NCI-H1105 (cell line): ENCODE measurements around the gene LETM1.

Experiments used
- DNase-seq: peaks from one replicate; lab custom pipeline; 2025; lab: John Stamatoyannopoulos, UW

The LETM1 gene

DNA sequence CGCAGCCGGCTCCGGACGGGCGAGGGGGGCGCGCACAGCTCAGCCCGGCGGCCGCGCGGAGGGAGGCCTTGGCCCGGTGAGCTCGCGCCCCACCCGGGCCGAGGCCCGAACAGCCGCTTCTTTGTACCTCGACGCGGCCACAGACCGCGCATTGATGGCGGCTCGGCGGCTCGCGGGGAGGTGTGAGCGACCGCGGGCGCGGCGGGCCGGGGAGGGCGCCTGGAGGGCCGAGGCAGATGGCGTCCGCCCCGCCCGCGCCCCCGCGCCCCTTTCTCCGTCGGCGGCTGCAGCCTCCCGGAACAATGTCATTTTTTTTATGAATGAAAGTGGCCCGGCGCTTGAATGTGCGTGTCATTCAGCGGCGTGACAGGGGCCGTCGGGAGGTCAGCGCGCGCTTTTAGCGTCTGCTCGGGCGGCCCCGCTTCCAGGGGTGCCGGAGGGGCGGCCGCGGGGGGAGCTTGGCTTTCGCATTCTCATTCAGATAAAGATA, 61.1 kb downstream of the LETM1 start:
- DNase-seq, result no peak

DNA sequence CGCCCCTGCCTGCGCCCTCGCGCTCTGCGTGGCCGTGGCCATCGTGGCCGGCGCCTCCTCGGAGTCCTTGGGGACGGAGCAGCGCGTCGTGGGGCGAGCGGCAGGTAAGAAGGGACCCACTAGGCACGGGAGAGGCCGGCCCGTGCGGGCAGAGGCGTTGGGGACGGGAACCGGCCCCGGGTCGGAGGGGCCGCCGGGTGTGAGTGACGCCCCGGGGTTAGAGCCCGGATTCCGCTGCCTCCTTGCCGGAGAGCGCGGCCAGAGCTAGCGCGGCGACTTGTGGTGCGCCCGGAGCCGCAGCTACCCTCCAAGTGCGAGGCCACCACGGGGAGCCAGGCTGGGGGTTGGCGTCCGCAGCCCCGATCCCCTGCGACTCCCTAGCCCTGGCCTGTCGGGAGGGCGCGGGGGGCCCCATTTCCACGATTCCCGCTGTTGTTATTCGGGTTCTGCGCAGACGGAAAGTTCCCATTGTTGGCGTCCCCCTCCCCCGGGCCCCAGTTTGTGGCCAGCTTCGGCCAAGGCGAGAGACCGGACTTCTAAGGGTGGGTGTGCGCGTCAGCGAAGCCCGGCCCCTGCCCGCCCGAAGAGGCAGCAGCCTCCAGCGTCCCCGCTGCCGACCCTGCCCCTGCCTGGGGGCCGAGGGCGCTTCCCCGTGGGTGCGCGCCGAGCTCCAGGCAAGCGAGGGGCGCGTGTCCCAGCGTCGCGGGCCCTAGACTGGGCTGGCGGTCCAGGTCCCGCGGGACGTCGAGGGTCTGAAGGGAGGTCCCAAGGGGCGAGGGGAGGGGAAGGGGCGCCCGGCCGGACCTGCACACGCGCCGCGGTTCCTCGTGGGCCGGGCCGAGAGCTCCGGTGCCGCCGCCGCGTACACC, 61.8 kb downstream of the LETM1 start:
- no peak for DNase-seq

DNA sequence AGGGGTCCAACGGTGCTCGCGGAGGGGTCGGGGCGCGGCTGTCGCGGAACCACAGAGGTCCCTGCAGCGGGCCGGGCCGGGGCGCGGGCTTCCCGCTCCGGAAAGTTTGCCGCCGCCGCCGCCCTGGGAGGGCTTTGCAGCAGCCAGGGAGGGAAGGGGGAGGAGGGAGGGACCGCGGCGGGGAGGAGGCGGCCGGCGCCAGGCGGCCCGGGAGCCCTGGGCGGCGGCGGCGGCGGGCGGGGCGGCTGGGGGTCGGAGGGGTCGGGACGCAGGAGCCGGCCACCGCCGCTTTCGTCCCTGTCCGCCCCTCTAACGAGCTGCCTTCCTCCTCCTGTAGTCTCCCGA, 62.5 kb downstream of the LETM1 start:
- no peak for DNase-seq

DNA sequence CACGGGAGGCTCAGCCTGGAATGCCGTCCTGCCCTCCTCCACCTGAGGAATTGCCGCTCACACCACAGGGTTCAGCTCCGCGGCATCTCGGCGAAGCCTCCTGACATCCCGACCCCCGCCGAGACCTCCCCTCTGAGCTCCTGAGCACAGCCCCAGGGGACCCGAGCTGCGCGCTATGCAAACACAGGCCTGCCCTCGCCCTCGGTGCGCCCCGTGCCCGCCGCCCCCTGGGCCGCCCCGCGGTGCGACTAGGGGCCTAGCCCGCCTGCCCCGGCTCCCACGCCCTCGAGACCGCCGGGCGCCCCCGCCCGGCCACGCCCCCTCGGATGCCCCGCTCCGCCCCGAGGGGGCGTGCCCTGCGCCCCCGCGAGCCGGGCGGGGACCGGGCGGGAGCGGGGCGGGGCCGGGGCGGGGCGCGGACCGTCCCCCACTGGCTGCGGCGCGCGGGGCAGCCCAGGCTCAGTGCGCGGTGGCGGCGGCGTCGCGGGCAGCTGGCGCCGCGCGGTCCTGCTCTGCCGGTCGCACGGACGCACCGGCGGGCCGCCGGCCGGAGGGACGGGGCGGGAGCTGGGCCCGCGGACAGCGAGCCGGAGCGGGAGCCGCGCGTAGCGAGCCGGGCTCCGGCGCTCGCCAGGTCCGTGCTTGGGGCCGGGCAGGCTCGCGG, 63.0 kb downstream of the LETM1 start, which contains the start of gene FGFR3:
TSS of gene FGFR3 (plus strand) at position 462 of the 664 bp plus-strand sequence. CDS start 642 bp downstream, outside the sequence.
- DNase-seq, result no peak

DNA sequence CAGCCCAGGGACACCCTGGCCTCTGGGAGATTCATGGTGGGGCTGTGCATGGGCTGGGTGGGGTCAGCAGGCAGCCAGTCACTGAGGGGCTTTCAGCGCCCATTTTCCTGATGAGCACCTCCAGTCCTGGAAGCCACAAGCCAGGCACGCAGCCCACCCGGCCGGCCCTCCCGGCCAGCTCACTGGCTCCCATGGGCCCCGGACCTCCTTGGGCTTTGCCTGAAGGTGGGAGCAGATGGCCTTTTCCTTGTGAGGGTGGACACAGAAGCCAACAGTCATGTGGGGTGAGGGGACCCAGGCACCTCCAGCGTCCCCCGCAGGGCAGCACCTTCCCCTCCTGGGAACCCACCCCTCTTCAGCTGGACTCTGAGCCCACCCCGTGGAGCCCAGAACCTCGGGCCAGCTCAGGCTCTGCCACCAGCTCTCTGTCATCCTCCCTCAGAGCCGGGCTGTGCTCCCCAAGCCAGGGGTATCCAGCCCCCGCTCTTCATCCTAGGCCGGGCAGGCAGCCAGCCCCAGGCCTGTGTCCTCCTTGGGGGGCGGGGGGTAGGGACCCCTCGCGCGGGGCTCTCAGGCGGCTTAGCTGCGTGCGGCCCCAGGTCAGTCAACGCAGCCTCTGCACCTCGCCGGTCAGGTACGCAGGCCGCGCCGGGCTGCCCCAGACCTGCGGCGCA, 63.7 kb downstream of the LETM1 start:
- DNase-seq, result no peak

DNA sequence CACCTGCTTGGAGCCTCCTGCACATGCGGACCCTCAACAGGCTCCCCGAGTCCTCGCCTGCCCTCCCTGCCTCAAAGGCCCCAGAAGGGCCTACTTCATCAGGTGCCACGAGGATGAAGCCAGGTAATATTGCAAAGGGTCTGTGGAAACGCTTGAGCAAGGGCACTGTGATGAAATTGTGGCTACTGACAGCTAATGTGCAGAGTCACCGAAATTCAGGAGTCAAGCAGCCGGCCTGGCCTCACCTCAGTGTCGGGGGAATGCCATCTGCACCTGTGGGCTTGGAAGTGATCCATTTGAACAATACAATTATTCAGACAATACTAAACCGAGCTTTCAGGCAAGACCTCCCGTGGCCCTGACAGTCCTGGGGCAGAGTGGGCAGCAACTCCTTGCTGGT, 66.0 kb downstream of the LETM1 start:
- no peak for DNase-seq

DNA sequence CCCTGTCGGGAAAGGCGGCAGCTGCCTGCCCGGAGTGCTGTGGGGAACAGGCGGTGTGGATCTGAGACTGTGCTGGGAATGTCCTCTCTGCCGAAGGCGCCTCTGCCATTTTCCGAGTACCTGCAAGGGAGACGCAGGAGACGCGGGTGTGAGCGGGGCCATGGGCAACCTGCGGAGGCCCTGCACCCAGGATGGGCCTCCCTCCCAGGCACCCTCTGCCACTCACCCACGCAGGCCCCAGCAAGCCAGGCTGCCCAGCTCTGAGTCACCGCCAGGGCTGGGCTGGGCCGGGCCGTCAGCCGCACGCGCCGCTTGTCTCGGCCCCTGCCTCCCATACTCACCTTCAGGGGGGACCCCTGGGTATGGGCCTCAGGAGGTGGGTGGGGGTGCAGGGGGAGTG, 66.4 kb downstream of the LETM1 start:
- DNase-seq, result no peak

DNA sequence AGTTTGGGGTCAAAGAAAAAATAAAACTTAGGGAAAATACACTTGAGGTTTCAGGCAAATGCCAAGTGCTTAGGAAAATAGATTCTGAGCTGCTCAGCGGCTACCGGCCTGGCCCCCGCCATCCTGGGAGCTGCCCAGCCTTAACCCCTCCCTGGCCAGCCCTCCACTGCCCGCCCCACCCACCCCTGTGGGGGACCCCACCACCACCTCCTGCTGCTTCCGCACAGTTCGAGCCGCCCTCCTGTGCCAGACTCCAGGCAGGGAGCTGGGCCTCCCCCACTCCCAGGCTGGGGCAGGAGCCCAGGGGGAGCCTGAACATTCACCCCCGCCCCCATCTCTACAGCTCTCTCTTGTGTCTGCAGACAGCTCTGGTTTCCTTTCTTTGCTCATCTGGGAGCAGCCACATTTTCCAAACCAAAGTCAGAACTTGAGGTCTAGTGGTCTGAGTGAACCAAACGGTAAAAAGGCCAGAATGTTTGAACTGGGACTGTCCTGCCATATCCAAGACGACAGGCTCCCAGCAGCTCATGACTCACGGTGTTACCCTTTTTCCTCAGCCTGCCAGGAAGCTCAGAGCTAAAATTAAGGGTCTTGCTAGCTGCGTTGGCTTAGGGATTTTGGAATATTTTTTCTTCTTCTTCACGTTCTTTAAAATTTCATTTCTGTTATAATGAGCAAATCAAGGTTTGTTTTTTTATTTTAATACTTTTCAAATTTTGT, 67.5 kb downstream of the LETM1 start:
- no peak for DNase-seq

DNA sequence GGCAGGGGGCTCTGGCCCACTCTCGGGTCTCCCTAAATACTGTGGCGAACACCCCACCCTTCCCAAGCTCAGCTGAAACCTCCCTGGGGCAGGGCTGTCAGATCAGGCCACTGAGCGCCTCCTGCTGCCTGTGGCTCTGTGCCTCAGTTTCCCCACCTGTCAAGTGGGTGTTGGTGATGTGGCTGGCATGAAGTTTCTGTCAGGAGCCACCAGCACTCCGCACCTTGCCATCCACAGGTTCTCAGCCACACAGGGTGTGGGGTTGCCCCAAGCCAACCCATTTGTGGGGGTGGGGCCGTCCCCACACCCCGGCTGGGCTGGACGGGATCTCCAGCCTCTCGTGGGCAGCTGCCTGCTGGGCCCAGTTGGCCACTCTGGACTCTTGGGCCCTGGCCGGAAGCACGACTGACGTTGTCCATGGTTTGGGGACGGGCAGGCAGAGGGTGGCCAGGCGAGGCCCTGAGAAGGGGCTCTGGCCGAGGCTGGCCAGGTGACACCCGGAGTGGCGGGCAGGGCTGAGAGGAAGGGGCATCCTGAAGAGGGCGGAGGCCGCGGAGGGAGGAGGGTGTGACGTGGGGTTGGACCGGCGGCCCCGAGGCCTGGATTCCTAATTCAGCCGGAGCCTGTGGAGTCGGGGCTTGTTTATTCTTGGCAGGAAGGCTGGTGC, 68.4 kb downstream of the LETM1 start:
- no peak for DNase-seq

DNA sequence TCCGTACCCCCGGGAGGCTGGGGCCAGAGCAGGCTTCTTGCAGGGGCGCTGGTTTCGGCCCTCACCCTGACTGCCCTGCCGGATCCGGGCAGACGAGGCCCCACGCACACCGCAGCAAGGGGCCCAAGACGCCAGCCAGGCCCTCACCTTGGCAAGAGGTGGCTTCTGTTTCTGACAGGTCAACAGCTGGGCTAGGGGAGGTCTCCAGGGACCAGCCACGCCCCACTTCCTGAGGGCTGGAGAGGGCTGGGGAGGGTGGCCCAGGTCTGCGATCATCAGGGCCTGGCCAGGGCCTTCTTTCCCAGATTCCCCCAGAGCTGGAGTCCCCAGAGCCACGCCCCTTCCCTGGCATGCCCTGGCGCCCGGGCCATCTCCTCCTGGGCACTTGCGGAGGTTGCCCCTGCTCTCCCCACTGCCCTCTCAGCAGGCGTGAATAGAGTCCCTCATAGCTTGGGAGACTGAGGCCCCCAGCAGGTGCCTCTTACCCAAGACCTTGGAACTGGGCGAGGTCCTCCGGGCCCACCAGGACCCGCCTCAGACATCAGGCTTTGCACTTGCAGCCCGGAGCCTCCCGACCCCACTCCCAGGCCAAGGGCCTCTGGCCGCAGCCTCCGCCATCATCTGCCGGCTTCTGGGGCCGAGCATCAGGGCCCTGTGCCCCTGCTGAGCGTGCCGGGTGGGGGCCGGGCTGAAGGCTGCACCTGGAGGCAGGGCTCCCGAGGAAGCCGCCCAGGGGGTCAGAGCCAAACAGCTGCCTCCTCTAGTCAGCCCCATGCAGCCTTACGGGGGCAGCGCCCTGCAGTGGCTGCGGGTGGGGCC, 69.2 kb downstream of the LETM1 start:
- DNase-seq, result no peak

DNA sequence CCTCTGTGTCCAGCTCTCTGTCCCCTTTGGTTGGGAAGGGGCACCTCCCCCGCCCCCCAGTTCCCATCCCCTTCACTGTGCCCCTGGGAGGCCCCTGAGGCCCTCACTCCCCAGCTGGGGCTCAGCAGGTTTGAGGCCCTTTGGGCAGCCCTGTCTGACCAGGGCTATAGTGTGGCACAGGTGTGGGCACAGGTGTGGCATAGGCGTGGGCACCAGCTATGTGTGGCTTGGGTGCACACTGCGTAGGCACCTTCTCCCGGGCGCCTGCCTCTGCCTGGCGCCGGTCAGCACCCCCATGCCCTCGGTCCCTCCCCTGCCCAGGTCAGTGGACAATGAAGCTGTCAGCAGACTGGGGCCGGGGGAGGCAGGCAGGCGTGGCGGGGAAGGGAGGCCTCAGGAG, 70.4 kb downstream of the LETM1 start:
- DNase-seq, result no peak

DNA sequence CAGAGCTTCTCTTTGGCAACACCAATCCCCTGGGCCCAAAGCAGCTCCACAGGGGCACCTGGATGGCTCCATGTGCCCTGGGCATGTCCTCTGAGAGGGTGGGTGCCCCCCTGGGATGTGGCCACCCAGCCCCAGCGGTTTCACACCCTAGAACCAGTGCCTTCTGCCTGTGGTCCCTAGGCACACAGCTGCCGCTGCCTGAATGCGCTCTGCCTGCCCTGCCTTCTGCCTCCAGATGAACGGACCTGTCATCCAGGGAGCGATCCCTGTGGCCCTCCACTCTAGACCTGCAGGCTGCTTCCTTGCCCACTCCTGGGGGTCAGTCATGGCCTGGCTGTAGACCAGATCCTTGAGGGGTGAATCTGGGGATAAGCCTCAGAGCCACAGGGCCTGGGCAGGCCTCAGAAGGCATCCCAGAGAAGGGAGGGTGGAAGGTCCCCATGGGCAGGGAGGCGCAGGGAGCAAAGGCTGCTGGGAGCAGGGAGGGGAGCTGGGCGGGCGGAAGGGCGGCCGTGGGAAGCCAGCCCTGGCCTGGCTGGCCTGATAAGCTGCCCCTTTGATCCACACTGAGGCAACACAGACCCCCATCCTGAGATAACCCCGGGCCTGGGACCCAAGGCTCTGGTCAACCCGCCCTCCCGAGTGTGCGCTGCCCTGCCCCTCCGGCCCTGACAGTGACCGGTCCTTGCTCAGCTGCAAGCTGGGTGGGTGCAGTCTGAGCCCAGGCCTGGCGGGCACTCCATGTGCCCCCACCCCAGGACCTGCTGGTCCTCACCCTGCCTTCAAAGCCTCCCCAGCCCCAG, 71.0 kb downstream of the LETM1 start:
- no peak for DNase-seq

DNA sequence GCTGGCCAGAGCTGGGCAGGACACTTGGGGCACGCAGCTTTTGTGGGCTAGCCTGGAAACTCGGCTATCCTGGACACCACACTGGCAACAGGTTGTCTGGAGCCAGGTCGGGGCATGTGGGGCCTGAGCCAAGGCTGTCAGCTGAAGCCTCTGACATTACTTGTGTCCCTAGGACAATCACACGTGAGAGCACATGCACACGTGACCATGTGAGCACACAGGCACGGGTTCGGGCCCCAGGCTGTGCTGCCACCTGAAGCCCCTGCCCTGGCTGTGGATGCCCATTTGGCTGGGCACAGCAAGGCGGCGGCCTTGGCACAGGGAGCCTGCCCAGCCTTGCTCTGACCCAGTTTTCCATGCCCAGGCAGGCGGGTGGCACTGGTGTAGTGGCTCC, 71.6 kb downstream of the LETM1 start:
- no peak for DNase-seq

DNA sequence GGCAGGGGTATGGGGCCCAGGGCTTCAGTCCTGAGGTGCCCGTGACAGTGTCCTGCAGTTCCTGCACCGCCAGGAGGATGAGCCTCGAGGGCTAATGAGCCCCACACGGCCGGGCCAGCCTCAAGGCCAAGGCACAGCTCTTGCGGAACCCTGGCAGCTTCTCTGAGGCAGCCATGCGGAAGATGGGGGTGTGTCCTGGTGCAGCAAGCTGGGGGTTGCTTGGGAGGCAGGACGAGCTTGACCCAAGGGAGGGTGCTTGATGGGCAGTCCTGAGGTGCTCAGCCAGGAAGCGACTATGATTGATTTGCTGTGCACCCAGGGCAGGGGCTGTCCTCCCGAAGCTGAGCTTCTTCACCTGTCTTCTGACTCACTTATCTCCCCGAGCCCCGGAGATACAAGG, 72.0 kb downstream of the LETM1 start:
- DNase-seq, result no peak

DNA sequence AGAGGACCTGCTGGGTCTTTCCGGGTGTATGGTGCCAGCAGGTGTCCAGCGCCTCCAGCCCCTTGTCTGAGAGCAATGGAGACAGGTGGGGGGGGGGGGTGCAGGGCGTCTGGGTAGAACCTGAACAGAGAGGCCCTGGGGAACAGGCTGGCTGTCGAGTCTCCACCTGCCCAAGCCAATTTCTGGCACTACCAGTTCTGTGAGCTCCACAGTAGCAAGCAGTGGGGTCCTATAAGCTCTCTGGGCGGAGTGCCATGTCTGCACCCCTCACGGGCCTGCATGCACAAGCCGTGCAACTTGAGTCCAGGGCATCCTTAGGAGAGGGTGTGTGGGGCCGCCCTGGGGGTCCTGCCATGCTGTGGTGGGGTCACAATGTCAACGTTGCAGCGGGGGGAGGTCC, 72.9 kb downstream of the LETM1 start:
- no peak for DNase-seq

DNA sequence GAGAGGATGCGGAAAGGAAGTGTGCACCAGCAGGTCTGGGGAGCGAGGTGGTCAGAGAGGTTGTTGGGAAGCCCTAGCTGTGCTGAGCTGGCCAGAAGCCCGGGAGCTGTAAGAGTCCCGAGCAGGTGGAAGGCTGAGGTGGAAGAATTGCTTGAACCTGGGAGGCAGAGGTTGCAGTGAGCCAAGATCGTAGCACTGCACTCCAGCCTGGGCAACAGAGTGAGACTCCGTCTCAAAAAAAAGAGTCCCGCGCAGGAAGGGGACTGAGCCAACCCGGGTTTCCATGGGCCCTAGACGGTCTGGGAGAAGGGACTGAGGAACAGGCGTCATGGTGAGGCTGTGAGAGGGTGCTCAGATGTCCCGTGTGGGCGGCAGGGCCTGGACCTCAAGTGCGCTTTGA, 75.5 kb downstream of the LETM1 start:
- DNase-seq, result no peak

DNA sequence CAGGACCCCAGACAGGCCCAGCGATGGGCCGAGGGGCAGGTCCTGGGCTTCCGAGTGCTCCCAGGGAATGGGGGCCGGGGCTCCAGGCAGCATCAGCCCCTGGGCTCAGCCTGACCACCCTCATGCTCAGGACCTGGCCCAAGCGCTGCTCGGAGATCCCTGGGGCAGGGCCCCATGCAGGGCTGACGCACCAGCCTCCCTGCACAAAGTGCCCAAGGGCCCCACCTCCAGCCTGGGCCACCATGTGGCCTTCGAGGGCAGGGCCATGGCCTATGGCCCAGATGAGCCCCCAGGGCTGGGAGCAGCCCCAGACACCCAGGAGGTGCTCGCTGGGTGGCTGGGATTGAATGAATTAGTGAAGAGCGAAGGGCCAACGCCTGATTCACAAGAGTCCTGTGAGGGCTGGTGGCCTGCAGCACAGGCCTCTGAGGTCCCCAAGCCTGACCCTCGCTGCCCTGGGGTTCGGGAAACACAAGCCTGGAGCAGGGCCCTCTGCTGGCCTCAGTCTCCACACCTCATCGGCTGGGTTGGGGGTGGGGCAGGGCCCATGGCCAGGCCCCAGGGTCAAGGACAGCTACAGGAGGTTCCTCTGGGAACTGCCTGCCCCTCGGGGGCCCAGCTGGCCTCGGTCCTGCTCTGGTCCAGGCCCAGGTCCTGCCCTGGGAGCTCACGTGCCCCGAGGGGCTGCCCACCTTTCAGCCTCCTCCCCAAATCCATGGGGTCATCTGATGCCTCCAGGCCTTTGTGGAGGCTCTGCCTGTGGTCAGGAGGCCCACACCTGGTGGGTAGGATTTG, 76.2 kb downstream of the LETM1 start:
- DNase-seq, result no peak

DNA sequence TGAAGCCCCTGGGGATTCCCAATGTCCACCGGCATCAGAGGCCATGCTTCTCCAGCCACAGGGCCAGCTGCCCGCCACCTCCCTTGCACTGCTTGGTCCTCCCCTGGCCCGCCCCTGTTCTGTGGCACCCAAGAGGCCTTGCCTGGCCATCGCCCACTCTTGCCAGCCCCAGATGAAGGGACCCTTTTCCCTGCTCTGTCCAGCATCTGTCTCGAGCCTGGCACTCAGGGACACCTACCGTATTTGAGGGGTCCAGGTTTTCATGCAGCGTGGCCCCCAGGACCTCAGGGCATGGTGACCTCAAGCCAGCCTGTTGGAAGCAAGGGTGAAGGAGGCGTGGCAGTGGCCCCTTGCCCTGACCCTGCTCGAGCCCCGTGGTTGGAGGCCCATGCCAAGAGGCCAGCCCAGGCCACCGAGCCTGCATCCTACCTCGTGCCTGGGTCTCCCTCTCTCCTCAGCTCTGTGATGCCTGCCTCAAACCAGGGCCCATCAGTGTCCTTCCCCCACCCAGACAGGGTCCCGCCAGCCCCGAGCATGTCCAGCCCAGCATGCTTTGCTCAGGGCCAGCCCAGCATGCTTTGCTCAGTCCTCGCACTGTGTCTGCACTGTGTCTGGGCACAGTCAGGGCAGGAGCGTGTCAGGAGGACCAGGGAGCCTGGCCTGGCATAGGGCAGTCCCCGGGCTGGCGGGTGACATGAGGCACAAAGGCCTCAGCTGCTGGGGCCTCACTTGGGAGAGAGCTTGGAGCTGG, 77.1 kb downstream of the LETM1 start:
- no peak for DNase-seq
